Esophagus squamous epithelium (tissue), 4 donors: Measurements from ENCODE around the gene TMEM161B.

Experiments used
- CTCF ChIP-seq, 6 experiments: fragments of 450-650 bp in 4 of 6; fragments of 200-600 bp in 2 of 6; sonication (generic) in 2 of 6; IDR thresholded peaks; one replicate each; pipeline ENCODE4 v1.5.1; 2016 to 2019; ENCODE audit warnings: antibody characterized with exemption in 6 of 6, mild to moderate bottlenecking in 4 of 6, moderate library complexity in 4 of 6
- POLR2A ChIP-seq, 4 donors: fragments of 450-650 bp; IDR thresholded peaks; one replicate each; pipeline ENCODE4 v1.6.1; 2017; ENCODE audit warnings: antibody characterized with exemption in 4 of 4, mild to moderate bottlenecking in 4 of 4, moderate library complexity in 3 of 4

GRCh38 chr5:88172847-88173758, 95.5 kb downstream of the TMEM161B start:
- TF ChIP-seq CTCF (IDR thresholded peaks at IDR 0.05) (no peak), POLR2A (IDR thresholded peaks at IDR 0.05) (no peak)
